Panc1 (cell line): Measurements from ENCODE around the gene DOCK3. TPM values are rescaled to one million over a fixed set of nuclear protein-coding genes. Genes with fewer than 3 reads are reported as not detected.

Experiments used
- ATAC-seq: fragments of 200-7000 bp; cut with Tn5 transposase; 2 replicates; pipeline ENCODE4 v1.9.1; 2020; ENCODE audit warnings: mild to moderate bottlenecking, moderate library complexity
- BruUV-seq: library from RNA; stranded (reverse); fragments of 400-500 nt; replicated peaks from 2 replicates; lab custom pipeline; 2021; lab: Mats Ljungman, UMichigan
- CTCF ChIA-PET: fragments of 300-600 bp; sonication (Branson Sonifier 250); formaldehyde crosslinking; loops from one replicate; lab custom pipeline; 2022; ENCODE audit warnings: antibody characterized with exemption; lab: Charles Lee
- POLR2A ChIA-PET: fragments of 300-600 bp; sonication (Branson Sonifier 250); formaldehyde crosslinking; loops from one replicate; lab custom pipeline; 2022; ENCODE audit warnings: antibody characterized with exemption; lab: Charles Lee
- DNase-seq: peaks from one replicate; pipeline ENCODE4 v3.0.0-alpha.2; 2010; ENCODE audit warnings: low read depth, low spot score
- H3K27ac ChIP-seq: 2 replicates; pipeline ENCODE4 v1.5.1; 2011; ENCODE audit warnings: mild to moderate bottlenecking, low read length, inconsistent platforms
- H3K27me3 ChIP-seq: fragments of 200-500 bp; sonication (Bioruptor generic); 2 replicates; pipeline ENCODE4 v1.6.0; 2014; ENCODE audit warnings: low read length, inconsistent platforms; ENCODE audit not compliant: control insufficient read depth, insufficient read depth
- H3K36me3 ChIP-seq: fragments of 200-500 bp; sonication (Bioruptor generic); 2 replicates; pipeline ENCODE4 v1.5.1; 2014; ENCODE audit warnings: inconsistent platforms, mild to moderate bottlenecking, low read length, moderate library complexity; ENCODE audit not compliant: control insufficient read depth, insufficient read depth
- H3K4me1 ChIP-seq: 2 replicates; pipeline ENCODE4 v1.5.1; 2011; ENCODE audit warnings: inconsistent platforms, mild to moderate bottlenecking, low read length, moderate library complexity; ENCODE audit not compliant: control insufficient read depth, insufficient read depth
- H3K4me3 ChIP-seq, 2 experiments: 2 replicates each; pipeline ENCODE4 v1.5.1; 2011 to 2012; ENCODE audit warnings: low read depth in 2 of 2, low read length in 2 of 2, mild to moderate bottlenecking in 2 of 2, inconsistent platforms in 1 of 2, moderate library complexity in 1 of 2
- H3K9me3 ChIP-seq: fragments of 200-500 bp; sonication (Bioruptor generic); 2 replicates; pipeline ENCODE4 v1.5.1; 2014; ENCODE audit warnings: low read depth, mild to moderate bottlenecking, inconsistent platforms, low read length, moderate library complexity; ENCODE audit not compliant: control insufficient read depth, insufficient read depth
- POLR2AphosphoS5 ChIP-seq: IDR thresholded peaks from 2 replicates; pipeline ENCODE4 v1.6.1; 2012; ENCODE audit warnings: mild to moderate bottlenecking, low read depth, low read length, moderate library complexity
- SIN3A ChIP-seq: IDR thresholded peaks from 2 replicates; pipeline ENCODE4 v1.6.1; 2012; ENCODE audit warnings: low read depth, mild to moderate bottlenecking, low read length, moderate library complexity, borderline replicate concordance; ENCODE audit not compliant: insufficient read depth
- TCF7L2 ChIP-seq: IDR thresholded peaks from 2 replicates; pipeline ENCODE4 v1.6.1; 2011; ENCODE audit warnings: mild to moderate bottlenecking, low read depth, low read length, inconsistent platforms
- in situ Hi-C: cut with HindIII; loops from 2 replicates; pipeline ENCODE4 v1.10.0; 2016; ENCODE audit warnings: low sequenced_read_pairs, low pct_unique_long_range_greater_than_20kb
- intact Hi-C: fragments of 100-400 bp; cut with micrococcal nuclease; formaldehyde crosslinking; loops from one replicate; pipeline ENCODE4 v1.10.0; 2022; ENCODE audit not compliant: unreplicated experiment
- total RNA-seq: library from RNA; stranded (reverse); gene quantifications from one replicate; pipeline ENCODE4 v1.2.1, GENCODE V29; 2021; ENCODE audit not compliant: unreplicated experiment
- TF ChIP-seq, protein P1 (sequence below), 2 experiments: IDR thresholded peaks; 2 replicates each; pipeline ENCODE4 v1.6.1; 2011 to 2012; ENCODE audit warnings: low read depth in 2 of 2, control low read depth in 1 of 2, low read length in 1 of 2, mild to moderate bottlenecking in 1 of 2, moderate library complexity in 1 of 2; ENCODE audit not compliant: insufficient read depth in 1 of 2
- TF ChIP-seq, protein P2 (sequence below): fragments of 450-650 bp; IDR thresholded peaks from 2 replicates; pipeline ENCODE4 v1.5.1; 2017; ENCODE audit warnings: mild to moderate bottlenecking

The DOCK3 gene
- total RNA-seq, 1 experiment from 2014 or later: 0.21 TPM

DNA sequence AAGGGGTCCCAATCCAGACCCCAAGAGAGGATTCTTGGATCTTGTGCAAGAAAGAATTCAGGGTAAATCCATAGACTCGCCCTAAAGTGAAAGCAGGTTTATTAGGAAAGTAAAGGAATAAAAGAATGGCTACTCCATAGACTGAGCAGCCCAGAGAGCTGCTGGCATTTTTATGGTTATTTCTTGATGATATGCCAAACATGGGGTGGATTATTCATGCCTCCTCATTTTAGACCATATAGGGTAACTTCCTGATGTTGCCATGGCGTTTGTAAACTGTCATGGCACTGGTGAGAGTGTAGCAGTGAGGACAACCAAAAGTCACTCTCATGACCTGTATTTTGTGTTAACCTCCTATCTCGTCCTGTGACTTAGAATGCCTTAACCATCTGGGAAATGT, 142.2 kb downstream of the DOCK3 start:
- no TSS peak for BruUV-seq
- TF ChIP-seq POLR2AphosphoS5: no peak
- TF ChIP-seq, protein P1, sequence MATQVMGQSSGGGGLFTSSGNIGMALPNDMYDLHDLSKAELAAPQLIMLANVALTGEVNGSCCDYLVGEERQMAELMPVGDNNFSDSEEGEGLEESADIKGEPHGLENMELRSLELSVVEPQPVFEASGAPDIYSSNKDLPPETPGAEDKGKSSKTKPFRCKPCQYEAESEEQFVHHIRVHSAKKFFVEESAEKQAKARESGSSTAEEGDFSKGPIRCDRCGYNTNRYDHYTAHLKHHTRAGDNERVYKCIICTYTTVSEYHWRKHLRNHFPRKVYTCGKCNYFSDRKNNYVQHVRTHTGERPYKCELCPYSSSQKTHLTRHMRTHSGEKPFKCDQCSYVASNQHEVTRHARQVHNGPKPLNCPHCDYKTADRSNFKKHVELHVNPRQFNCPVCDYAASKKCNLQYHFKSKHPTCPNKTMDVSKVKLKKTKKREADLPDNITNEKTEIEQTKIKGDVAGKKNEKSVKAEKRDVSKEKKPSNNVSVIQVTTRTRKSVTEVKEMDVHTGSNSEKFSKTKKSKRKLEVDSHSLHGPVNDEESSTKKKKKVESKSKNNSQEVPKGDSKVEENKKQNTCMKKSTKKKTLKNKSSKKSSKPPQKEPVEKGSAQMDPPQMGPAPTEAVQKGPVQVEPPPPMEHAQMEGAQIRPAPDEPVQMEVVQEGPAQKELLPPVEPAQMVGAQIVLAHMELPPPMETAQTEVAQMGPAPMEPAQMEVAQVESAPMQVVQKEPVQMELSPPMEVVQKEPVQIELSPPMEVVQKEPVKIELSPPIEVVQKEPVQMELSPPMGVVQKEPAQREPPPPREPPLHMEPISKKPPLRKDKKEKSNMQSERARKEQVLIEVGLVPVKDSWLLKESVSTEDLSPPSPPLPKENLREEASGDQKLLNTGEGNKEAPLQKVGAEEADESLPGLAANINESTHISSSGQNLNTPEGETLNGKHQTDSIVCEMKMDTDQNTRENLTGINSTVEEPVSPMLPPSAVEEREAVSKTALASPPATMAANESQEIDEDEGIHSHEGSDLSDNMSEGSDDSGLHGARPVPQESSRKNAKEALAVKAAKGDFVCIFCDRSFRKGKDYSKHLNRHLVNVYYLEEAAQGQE (IDR thresholded peaks at IDR 0.05; ENCODE audit: insufficient read depth in 1 of 2, low read depth in 2 of 2, low read length in 1 of 2): no peak
- TF ChIP-seq, protein P2, sequence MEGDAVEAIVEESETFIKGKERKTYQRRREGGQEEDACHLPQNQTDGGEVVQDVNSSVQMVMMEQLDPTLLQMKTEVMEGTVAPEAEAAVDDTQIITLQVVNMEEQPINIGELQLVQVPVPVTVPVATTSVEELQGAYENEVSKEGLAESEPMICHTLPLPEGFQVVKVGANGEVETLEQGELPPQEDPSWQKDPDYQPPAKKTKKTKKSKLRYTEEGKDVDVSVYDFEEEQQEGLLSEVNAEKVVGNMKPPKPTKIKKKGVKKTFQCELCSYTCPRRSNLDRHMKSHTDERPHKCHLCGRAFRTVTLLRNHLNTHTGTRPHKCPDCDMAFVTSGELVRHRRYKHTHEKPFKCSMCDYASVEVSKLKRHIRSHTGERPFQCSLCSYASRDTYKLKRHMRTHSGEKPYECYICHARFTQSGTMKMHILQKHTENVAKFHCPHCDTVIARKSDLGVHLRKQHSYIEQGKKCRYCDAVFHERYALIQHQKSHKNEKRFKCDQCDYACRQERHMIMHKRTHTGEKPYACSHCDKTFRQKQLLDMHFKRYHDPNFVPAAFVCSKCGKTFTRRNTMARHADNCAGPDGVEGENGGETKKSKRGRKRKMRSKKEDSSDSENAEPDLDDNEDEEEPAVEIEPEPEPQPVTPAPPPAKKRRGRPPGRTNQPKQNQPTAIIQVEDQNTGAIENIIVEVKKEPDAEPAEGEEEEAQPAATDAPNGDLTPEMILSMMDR: no peak
- ChIA-PET CTCF (no interaction called here), POLR2A (no interaction called here)
- Histone ChIP-seq H3K4me1 (no peaks in the 10 kb centered on the region), H3K4me3 (no peak overlapping the region), H3K9me3 (no peaks in the 10 kb centered on the region), H3K27me3 (no peaks in the 10 kb centered on the region), H3K27ac (no peak overlapping the region), H3K36me3 (no peaks in the 10 kb centered on the region)
- no peak for ATAC-seq
- DNase-seq: no peak
- in situ Hi-C loops: no loop called here
- intact Hi-C loops: no loop called here

DNA sequence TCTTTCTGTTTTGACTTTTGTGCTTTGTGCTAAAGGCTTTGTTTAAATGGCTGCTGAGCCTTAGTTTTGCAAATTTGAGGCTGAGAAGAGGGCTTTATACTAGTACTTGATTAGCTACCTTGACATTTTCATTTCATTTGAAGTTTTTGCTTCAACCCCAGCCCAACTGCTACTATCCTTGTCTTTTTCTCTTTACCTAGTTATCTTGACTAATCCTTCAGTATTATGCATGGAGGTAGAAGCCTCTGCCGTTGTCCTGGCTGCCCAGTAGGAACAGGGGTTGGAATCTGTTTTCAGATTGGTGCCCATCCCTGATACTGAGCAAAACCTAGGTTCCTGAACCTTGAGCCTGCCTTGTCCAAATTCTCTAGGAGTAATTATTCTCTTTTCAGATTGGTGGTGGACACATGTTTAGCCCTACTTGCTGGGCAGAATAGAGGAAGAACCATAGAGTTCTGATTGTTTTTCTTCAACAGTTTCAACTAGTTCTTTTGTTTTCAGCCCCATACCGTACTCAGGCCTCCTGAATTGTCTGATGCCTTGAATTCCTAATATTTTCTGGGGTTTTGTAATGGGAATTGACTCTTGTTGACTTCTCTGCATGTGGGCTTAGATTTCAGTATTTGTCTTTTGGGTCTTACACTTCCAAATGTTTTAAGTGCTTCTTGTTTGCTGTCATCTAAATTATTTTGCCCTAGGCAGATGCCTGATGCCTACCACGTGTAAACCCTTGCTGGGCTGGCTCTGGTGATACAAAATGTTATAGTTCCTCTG, 143.2 kb downstream of the DOCK3 start:
- H3K27me3 ChIP-seq: no peaks in the 10 kb centered on the region
- no peaks in the 10 kb centered on the region for H3K9me3 ChIP-seq
- CTCF ChIA-PET: no interaction called here
- no peak for DNase-seq
- intact Hi-C loops: no loop called here
- POLR2A ChIA-PET: no interaction called here
- BruUV-seq: no TSS peak
- in situ Hi-C loops: no loop called here
- H3K27ac ChIP-seq: no peak overlapping the region
- no peak for TF ChIP-seq POLR2AphosphoS5
- H3K4me3 ChIP-seq: no peak overlapping the region
- no peaks in the 10 kb centered on the region for H3K4me1 ChIP-seq
- H3K36me3 ChIP-seq: no peaks in the 10 kb centered on the region
- ATAC-seq: no peak

DNA sequence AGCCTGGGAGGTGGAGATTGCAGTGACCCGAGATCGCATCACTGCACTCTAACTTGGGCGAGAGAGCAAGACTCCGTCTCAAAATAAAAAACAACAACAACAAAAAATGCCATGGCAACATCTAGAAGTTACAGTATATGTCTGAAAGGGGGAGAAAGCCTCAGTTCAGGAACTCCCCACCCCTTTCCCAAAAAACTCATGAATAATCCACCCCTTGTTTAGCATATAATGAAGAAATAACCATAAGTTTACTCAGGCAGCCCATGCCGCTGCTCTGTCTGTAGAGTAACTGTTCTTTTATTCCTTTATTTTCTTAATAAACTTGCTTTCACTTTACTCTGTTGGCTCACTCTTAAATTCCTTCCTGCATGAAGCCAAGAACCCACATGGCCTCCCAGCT, 145.2 kb downstream of the DOCK3 start:
- Histone ChIP-seq H3K27ac (no peak overlapping the region), H3K9me3 (no peaks in the 10 kb centered on the region), H3K36me3 (no peaks in the 10 kb centered on the region), H3K4me1 (no peaks in the 10 kb centered on the region), H3K27me3 (no peaks in the 10 kb centered on the region), H3K4me3 (no peak overlapping the region)
- CTCF ChIA-PET: no interaction called here
- BruUV-seq: no TSS peak
- in situ Hi-C loops (no loop called here), intact Hi-C loops (no loop called here)
- no peak for ATAC-seq
- no peak for DNase-seq
- no peak for TF ChIP-seq POLR2AphosphoS5
- no peak for TF ChIP-seq SIN3A
- TF ChIP-seq, protein P1 (IDR thresholded peaks at IDR 0.05; ENCODE audit: insufficient read depth in 1 of 2, low read depth in 2 of 2, low read length in 1 of 2): no peak
- TF ChIP-seq, protein P2: no peak
- TF ChIP-seq TCF7L2: no peak
- POLR2A ChIA-PET: no interaction called here
